ENCODE data around the gene UGT1A10.
A peak's percentile ranks its signal among the peaks of the same experiment; 100 is the strongest.

UGT1A10 gene

GRCh38 chr2:233818639-233819621 lies 182.7 kb downstream of the UGT1A10 start:
- no peak overlapping the region for H3K27ac Mint-ChIP-seq
- ATAC-seq (no peak), DNase-seq (ENCODE audit: low spot score in 2 of 2) (no peak)
- no peaks in the 10 kb centered on the region for H3K36me3 Mint-ChIP-seq
- H3K4me3 Mint-ChIP-seq = no peak overlapping the region
- H3K9me3 Mint-ChIP-seq = no peaks in the 10 kb centered on the region
- H3K4me1 Mint-ChIP-seq = peaks cover 4% of the 10 kb centered on the region

DNA sequence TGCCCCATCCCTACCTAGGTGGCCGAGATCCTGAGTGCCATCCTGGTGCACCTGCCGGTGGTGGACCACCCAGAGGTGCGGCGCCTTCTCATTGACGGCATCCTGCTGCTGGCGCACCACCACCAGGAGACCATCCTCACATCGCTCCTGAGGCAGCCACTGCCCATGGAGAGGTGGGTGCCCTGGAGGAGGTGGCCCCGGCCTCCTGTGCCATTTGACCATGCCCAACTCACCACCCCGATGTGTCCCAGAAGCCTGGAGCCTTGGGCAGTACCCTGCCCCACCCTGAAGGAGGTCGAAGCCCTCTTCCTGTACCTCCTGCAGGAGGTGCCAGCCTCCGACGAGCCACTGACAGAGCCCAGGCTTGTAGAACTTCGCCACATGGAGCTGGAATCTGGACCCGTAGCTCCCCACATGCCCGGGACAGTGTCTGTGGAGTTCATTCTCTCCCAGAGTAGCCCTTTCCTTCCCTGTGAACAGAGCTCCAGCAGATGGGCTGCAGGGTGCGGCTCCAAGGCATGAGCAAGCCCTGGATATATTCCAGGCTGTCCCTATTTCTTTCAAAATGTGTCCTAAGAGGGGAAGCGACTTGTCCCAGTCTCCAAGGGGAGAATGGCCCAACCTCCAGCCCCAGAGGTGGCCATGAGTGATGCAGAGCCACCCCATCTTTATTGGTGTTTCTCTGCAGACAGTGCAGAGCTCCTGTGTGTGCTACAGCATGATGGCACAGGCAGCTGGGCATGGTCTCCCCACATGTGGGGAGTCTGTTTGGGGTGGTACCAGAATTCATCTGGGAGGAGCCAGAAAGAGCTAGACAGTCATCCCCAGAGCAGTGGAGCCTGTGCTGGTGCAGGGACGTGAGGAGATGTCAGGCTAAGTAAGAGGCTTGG lies 183.9 kb downstream of the UGT1A10 start:
- H3K4me1 Mint-ChIP-seq = peaks cover 4% of the 10 kb centered on the region
- no peak overlapping the region for H3K4me3 Mint-ChIP-seq
- H3K27ac Mint-ChIP-seq = no peak overlapping the region
- H3K9me3 Mint-ChIP-seq = no peaks in the 10 kb centered on the region
- DNase-seq (ENCODE audit: low spot score in 2 of 2) = no peak
- no peaks in the 10 kb centered on the region for H3K36me3 Mint-ChIP-seq
- ATAC-seq = peak; percentile 17

- H3K9me3 Mint-ChIP-seq = no peaks in the 10 kb centered on the region
These were observed 184.5 kb downstream of the UGT1A10 start for GRCh38 chr2:233820774-233821105.

GRCh38 chr2:233821196-233821595 lies 184.9 kb downstream of the UGT1A10 start:
- H3K4me3 Mint-ChIP-seq = no peak overlapping the region
- H3K36me3 Mint-ChIP-seq = no peaks in the 10 kb centered on the region
- no peak for DNase-seq (ENCODE audit: low spot score in 2 of 2)
- H3K27ac Mint-ChIP-seq = no peak overlapping the region
- peaks cover 4% of the 10 kb centered on the region for H3K4me1 Mint-ChIP-seq
- ATAC-seq = no peak
- H3K9me3 Mint-ChIP-seq = no peaks in the 10 kb centered on the region

More at GRCh38 chr2:233820774-233821105, 184.5 kb downstream of the UGT1A10 start:
- DNase-seq (ENCODE audit: low spot score in 2 of 2) (no peak), ATAC-seq (no peak)
- no peaks in the 10 kb centered on the region for H3K36me3 Mint-ChIP-seq
- H3K4me3 Mint-ChIP-seq = no peak overlapping the region
- H3K4me1 Mint-ChIP-seq = peaks cover 4% of the 10 kb centered on the region
- H3K27ac Mint-ChIP-seq = no peak overlapping the region

GRCh38 chr2:233821709-233822100 lies 185.5 kb downstream of the UGT1A10 start:
- peaks cover 4% of the 10 kb centered on the region for H3K4me1 Mint-ChIP-seq
- ATAC-seq (no peak), DNase-seq (ENCODE audit: low spot score in 2 of 2) (no peak)
- H3K4me3 Mint-ChIP-seq = no peak overlapping the region
- no peak overlapping the region for H3K27ac Mint-ChIP-seq
- no peaks in the 10 kb centered on the region for H3K9me3 Mint-ChIP-seq
- no peaks in the 10 kb centered on the region for H3K36me3 Mint-ChIP-seq

GRCh38 chr2:233822101-233822771 lies 186.0 kb downstream of the UGT1A10 start:
- Mint-ChIP-seq H3K9me3 (no peaks in the 10 kb centered on the region), H3K4me3 (no peak overlapping the region), H3K36me3 (no peaks in the 10 kb centered on the region), H3K27ac (no peak overlapping the region), H3K4me1 (peaks cover 4% of the 10 kb centered on the region)
- ATAC-seq = no peak
- DNase-seq (ENCODE audit: low spot score in 2 of 2) = no peak

Data from stimulated activated effector memory CD8-positive, alpha-beta T cell treated with anti-CD3 and anti-CD28 coated beads, Interleukin-12 subunit alpha, Interleukin-12 subunit beta, amount 100 ng/mL, for 72 hours (primary cell).